ENCODE results near the gene COMMD10. TPM values are rescaled to one million over a fixed set of nuclear protein-coding genes. Genes with fewer than 3 reads are reported as not detected.

The COMMD10 gene
- total RNA-seq, 6 experiments from 2014 or later = 19.0 to 25.0 (median 22.0) TPM

DNA sequence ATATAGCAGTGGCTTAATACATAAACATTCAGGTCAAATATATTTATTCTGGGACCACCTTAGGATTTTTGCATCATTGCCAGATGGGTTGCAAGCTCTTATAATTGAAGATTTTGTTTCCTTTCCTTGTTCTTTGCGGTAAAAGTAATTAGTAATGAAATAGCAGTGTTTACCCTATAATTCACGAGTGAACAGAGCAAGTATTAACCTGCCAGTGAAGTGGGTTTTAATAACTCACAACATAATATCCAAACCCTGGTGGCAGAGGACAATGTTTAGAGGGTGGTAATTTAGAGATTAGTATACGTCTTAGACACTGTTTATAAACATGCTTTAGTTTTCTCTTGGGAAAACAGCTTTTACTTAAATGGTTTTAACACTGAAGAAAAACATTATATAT lies 40.8 kb upstream of the COMMD10 start:
- H3K4me3 Mint-ChIP-seq = no peak overlapping the region
- H3K36me3 Mint-ChIP-seq (ENCODE audit: low read depth) = no peaks in the 10 kb centered on the region
- TF ChIP-seq, protein P1, sequence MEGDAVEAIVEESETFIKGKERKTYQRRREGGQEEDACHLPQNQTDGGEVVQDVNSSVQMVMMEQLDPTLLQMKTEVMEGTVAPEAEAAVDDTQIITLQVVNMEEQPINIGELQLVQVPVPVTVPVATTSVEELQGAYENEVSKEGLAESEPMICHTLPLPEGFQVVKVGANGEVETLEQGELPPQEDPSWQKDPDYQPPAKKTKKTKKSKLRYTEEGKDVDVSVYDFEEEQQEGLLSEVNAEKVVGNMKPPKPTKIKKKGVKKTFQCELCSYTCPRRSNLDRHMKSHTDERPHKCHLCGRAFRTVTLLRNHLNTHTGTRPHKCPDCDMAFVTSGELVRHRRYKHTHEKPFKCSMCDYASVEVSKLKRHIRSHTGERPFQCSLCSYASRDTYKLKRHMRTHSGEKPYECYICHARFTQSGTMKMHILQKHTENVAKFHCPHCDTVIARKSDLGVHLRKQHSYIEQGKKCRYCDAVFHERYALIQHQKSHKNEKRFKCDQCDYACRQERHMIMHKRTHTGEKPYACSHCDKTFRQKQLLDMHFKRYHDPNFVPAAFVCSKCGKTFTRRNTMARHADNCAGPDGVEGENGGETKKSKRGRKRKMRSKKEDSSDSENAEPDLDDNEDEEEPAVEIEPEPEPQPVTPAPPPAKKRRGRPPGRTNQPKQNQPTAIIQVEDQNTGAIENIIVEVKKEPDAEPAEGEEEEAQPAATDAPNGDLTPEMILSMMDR (IDR thresholded peaks at IDR 0.05) = no peak
- DNase-seq = no peak
- H3K4me1 Mint-ChIP-seq (ENCODE audit: low read depth) = no peaks in the 10 kb centered on the region
- H3K27me3 Mint-ChIP-seq (ENCODE audit: insufficient read depth) = peaks cover 18% of the 10 kb centered on the region
- H3K27ac Mint-ChIP-seq = no peak overlapping the region
- no peaks in the 10 kb centered on the region for H3K9me3 Mint-ChIP-seq

DNA sequence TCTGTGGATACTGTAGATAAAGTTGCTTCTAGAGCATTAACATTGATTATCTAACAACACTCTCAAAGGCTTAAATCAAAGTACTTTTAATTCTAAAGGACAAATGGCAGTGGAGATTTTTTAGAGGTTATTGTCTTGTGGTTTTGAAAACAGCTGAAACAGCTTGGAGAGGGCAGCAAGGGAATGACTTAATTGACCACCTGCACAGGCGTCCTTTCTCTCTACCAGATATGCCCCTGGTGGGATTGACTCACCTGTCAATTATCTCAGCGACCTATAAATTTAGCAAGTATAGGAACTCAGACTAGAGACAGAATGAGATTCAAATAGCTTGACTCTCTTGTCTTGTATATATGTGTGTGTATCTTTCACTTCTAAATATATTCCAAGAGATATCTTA lies 39.0 kb upstream of the COMMD10 start:
- TF ChIP-seq, protein P1 (IDR thresholded peaks at IDR 0.05) = no peak
- H3K9me3 Mint-ChIP-seq = no peaks in the 10 kb centered on the region
- H3K36me3 Mint-ChIP-seq (ENCODE audit: low read depth) = no peaks in the 10 kb centered on the region
- no peak overlapping the region for H3K4me3 Mint-ChIP-seq
- no peak overlapping the region for H3K27ac Mint-ChIP-seq
- DNase-seq = no peak
- no peaks in the 10 kb centered on the region for H3K4me1 Mint-ChIP-seq (ENCODE audit: low read depth)
- H3K27me3 Mint-ChIP-seq (ENCODE audit: insufficient read depth) = peaks cover 17% of the 10 kb centered on the region

DNA sequence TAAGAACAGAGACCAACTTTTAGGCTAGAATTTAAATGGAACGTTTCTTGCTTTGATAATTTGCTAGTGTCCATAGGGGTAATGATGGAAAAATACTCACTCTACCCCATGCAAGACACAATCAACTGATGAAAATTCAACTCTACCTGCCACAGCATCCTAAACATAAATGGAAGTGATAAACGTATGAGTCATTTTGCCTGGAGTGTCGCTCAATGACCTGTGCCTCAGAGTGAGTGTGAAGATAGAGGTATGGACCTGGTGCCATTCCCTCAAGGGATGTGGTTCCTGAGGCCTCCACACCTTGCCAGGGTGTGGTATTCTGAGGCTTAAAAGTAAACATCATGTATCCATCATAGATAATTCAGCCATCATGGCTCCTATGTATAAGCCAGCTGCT lies 38.6 kb upstream of the COMMD10 start:
- no peaks in the 10 kb centered on the region for H3K9me3 Mint-ChIP-seq
- H3K36me3 Mint-ChIP-seq (ENCODE audit: low read depth) = no peaks in the 10 kb centered on the region
- H3K4me1 Mint-ChIP-seq (ENCODE audit: low read depth) = no peaks in the 10 kb centered on the region
- no peak overlapping the region for H3K4me3 Mint-ChIP-seq
- DNase-seq = no peak
- TF ChIP-seq, protein P1 (IDR thresholded peaks at IDR 0.05) = no peak
- peaks cover 17% of the 10 kb centered on the region for H3K27me3 Mint-ChIP-seq (ENCODE audit: insufficient read depth)
- no peak overlapping the region for H3K27ac Mint-ChIP-seq

DNA sequence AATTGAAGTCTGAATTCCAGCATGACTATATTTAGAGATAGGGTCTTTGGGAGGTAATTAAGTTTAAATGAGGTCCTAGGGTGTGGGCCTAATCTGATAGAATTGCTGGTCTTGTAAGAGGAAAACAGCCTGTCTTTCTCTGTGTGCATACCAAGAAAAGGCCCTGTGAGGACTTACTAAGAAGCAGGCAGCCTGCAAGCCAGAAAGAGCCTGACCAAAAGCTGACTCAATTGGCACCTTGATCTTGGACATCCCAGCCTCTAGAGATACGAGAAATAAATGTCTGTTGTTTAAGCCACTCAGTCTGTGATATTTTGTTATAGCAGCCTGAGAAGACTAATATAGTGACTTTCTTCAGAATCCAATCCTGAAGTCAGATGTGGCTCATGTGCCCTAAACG lies 38.0 kb upstream of the COMMD10 start:
- peaks cover 15% of the 10 kb centered on the region for H3K27me3 Mint-ChIP-seq (ENCODE audit: insufficient read depth)
- no peaks in the 10 kb centered on the region for H3K9me3 Mint-ChIP-seq

DNA sequence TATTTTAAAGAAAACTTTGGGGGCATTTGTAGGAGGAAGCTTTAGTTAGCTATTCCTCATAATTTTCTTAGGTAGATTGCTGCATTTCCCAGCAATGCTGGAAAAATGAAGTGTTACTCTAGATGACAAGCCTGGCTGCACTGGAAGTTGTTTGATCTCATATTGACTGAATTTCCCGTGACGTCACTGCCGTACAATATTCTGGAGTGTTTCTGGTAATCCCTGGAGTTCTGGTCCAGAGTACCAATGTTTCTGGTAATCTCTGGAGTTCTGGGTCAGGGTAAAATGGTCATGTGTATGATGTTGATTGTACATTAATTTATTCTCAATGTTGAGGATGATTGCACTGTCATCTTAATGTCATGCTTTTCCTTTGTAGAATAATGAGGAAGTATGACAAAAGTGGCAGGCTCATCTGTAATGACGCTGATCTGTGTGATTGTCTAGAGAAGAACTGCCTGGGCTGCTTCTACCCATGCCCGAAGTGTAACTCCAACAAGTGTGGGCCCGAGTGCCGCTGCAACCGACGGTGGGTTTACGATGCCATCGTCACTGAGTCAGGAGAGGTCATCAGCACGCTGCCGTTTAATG lies 26.4 kb upstream of the COMMD10 start:
- peaks cover 7% of the 10 kb centered on the region; the same call in 1 of the 2 replicates for H3K4me1 Mint-ChIP-seq (ENCODE audit: low read depth)
- peaks cover 5% of the 10 kb centered on the region for H3K27me3 Mint-ChIP-seq (ENCODE audit: insufficient read depth)
- no peaks in the 10 kb centered on the region for H3K9me3 Mint-ChIP-seq
- no peak overlapping the region for H3K27ac Mint-ChIP-seq
- no peak overlapping the region for H3K4me3 Mint-ChIP-seq
- no peaks in the 10 kb centered on the region for H3K36me3 Mint-ChIP-seq (ENCODE audit: low read depth)
- TF ChIP-seq, protein P1 (IDR thresholded peaks at IDR 0.05) = no peak
- no peak for DNase-seq

More for the DNA sequence above, 38.0 kb upstream of the COMMD10 start:
- Mint-ChIP-seq H3K4me3 (no peak overlapping the region), H3K4me1 (ENCODE audit: low read depth) (no peaks in the 10 kb centered on the region), H3K36me3 (ENCODE audit: low read depth) (no peaks in the 10 kb centered on the region), H3K27ac (no peak overlapping the region)
- TF ChIP-seq, protein P1 (IDR thresholded peaks at IDR 0.05) = no peak
- DNase-seq = no peak

All from HFFc6 (cell line).